ENCODE results near the gene PIK3CG. TPM values are rescaled to one million over a fixed set of nuclear protein-coding genes. Genes with fewer than 3 reads are reported as not detected.

The PIK3CG gene
- total and polyA plus RNA-seq, 2 donors (not counting 1 experiment from before 2014, with no cell fraction given): 13.3 to 44.8 TPM

GRCh38 chr7:106872763-106873162 is 7.7 kb downstream of the PIK3CG start:
- peaks cover 64% of the 10 kb centered on the region for H3K4me1 Mint-ChIP-seq
- peaks cover 2% of the 10 kb centered on the region for H3K9me3 Mint-ChIP-seq (ENCODE audit: insufficient read depth)
- peaks cover 8% of the 10 kb centered on the region for H4K20me1 ChIP-seq (ENCODE audit: control insufficient read depth, insufficient read depth, low read length, poor library complexity, severe bottlenecking)
- CTCF ChIA-PET: no interaction called here
- peaks cover 87% of the 10 kb centered on the region for H3K79me2 ChIP-seq (ENCODE audit: control insufficient read depth, insufficient read depth, low read length)
- H3K27me3 Mint-ChIP-seq: no peaks in the 10 kb centered on the region
- no peak for ATAC-seq (ENCODE audit: low read depth)
- POLR2A ChIA-PET: no interaction called here
- WGBS (ENCODE audit: insufficient coverage): 100% methylated on average over 4 of the region's 6 CpGs
- no peak overlapping the region for H3K4me3 ChIP-seq (ENCODE audit: control extremely low read depth in 1 of 5, extremely low read depth in 1 of 5, insufficient read depth in 1 of 5, low read depth in 2 of 5, low read length in 4 of 5)
- H3K27ac ChIP-seq (ENCODE audit: low read length in 2 of 2): peak overlapping the region in 1 of 2 donors; percentile 36
- no peak for DNase-seq
- H3K36me3 ChIP-seq (replicated peaks in 1 of 2; ENCODE audit: control extremely low read depth in 1 of 2, control insufficient read depth in 1 of 2, extremely low read depth in 1 of 2, insufficient read depth in 2 of 2, low read length in 1 of 2): peaks cover 0 to 73% of the 10 kb centered on the region in 2 experiments
- peaks cover 0 to 9% (median 0%) of the 10 kb centered on the region in 3 donors for H3K9me3 ChIP-seq (ENCODE audit: control extremely low read depth in 1 of 3, control insufficient read depth in 2 of 3, insufficient read depth in 1 of 3, low read length in 2 of 3)
- TF ChIP-seq EZH2 (IDR thresholded peaks at IDR 0.05; ENCODE audit: borderline replicate concordance, insufficient read depth, low read depth, low read length, poor library complexity, severe bottlenecking): no peak
- no peak for TF ChIP-seq CTCF (IDR thresholded peaks at IDR 0.05)
- no peak overlapping the region for H2AFZ ChIP-seq (ENCODE audit: insufficient read depth, low read depth, low read length, poor library complexity, severe bottlenecking)
- intact Hi-C loops (cut with micrococcal nuclease): loop anchor here (5.0 kb wide), 1 partner anchor 40 kb away; no protein-coding TSS in a partner anchor
- H3K4me3 Mint-ChIP-seq: peak overlapping the region; percentile 73
- H3K27ac Mint-ChIP-seq: peak overlapping the region; percentile 76
- no peaks in the 10 kb centered on the region for H3K27me3 ChIP-seq (replicated peaks in 1 of 4; ENCODE audit: control extremely low read depth in 1 of 4, control insufficient read depth in 3 of 4, insufficient read depth in 4 of 4, low read length in 3 of 4)
- peaks cover 46 to 47% of the 10 kb centered on the region in 2 donors for H3K4me1 ChIP-seq (ENCODE audit: control insufficient read depth in 2 of 2, insufficient read depth in 2 of 2, low read length in 2 of 2)
- no peak overlapping the region for H3K4me2 ChIP-seq (replicated peaks; ENCODE audit: low read depth, low read length, poor library complexity, severe bottlenecking)
- no peak overlapping the region for H3K9ac ChIP-seq (ENCODE audit: low read length)

- peaks cover 36 to 50% of the 10 kb centered on the region in 2 donors for H3K4me1 ChIP-seq (ENCODE audit: control insufficient read depth in 2 of 2, insufficient read depth in 2 of 2, low read length in 2 of 2)
- H4K20me1 ChIP-seq (ENCODE audit: control insufficient read depth, insufficient read depth, low read length, poor library complexity, severe bottlenecking): peaks cover 16% of the 10 kb centered on the region
- peaks cover 0 to 73% of the 10 kb centered on the region in 2 experiments for H3K36me3 ChIP-seq (replicated peaks in 1 of 2; ENCODE audit: control extremely low read depth in 1 of 2, control insufficient read depth in 1 of 2, extremely low read depth in 1 of 2, insufficient read depth in 2 of 2, low read length in 1 of 2)
- intact Hi-C loops (cut with micrococcal nuclease): loop anchor here (5.0 kb wide), 1 partner anchor 42 kb away; no protein-coding TSS in a partner anchor
- no peaks in the 10 kb centered on the region for H3K27me3 ChIP-seq (replicated peaks in 1 of 4; ENCODE audit: control extremely low read depth in 1 of 4, control insufficient read depth in 3 of 4, insufficient read depth in 4 of 4, low read length in 3 of 4)
- no peak overlapping the region for H3K9ac ChIP-seq (ENCODE audit: low read length)
- no peak overlapping the region for H3K4me2 ChIP-seq (replicated peaks; ENCODE audit: low read depth, low read length, poor library complexity, severe bottlenecking)
- no peak overlapping the region for H3K27ac ChIP-seq (ENCODE audit: low read length in 2 of 2)
- DNase-seq (no peak), ATAC-seq (ENCODE audit: low read depth) (no peak)
- ChIA-PET POLR2A (no interaction called here), CTCF (no interaction called here)
- Mint-ChIP-seq H3K27me3 (no peaks in the 10 kb centered on the region), H3K9me3 (ENCODE audit: insufficient read depth) (peaks cover 2% of the 10 kb centered on the region), H3K27ac (no peak overlapping the region), H3K4me3 (no peak overlapping the region), H3K4me1 (peaks cover 64% of the 10 kb centered on the region)
- no peak for TF ChIP-seq CTCF (IDR thresholded peaks at IDR 0.05)
- no peak for TF ChIP-seq EZH2 (IDR thresholded peaks at IDR 0.05; ENCODE audit: borderline replicate concordance, insufficient read depth, low read depth, low read length, poor library complexity, severe bottlenecking)
- no peak overlapping the region for H2AFZ ChIP-seq (ENCODE audit: insufficient read depth, low read depth, low read length, poor library complexity, severe bottlenecking)
- H3K9me3 ChIP-seq (ENCODE audit: control extremely low read depth in 1 of 3, control insufficient read depth in 2 of 3, insufficient read depth in 1 of 3, low read length in 2 of 3): no peaks in the 10 kb centered on the region
- H3K4me3 ChIP-seq (ENCODE audit: control extremely low read depth in 1 of 5, extremely low read depth in 1 of 5, insufficient read depth in 1 of 5, low read depth in 2 of 5, low read length in 4 of 5): no peak overlapping the region
- peaks cover 87% of the 10 kb centered on the region for H3K79me2 ChIP-seq (ENCODE audit: control insufficient read depth, insufficient read depth, low read length)
Observed at GRCh38 chr7:106874076-106874475, 9.0 kb downstream of the PIK3CG start.

Measured in B cell (primary cell).